ENCODE results near the gene WNT5B.
"Not testable (repeated sequence)": the region's sequence is repeated elsewhere in the genome, so short reads cannot be mapped to it uniquely, and the experiment has no call there.

The WNT5B gene

DNA sequence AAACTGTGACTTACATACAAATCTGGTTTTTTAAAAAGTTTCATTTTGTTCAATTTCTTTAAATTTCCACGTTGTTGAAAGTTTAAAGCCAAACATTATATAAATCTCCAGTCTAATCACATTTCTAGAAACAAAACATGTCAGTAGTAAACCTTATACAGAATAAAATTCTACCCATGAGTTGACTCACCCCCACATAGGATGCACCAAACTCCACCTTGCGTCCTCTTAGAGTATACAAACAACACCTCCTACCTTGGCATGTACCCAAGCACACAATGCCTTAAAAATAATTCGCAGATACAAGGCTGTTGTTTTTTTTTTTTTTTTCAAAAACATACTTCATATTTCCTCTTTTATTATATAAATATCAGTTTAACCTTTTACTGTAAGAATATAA lies 38.0 kb upstream of the WNT5B start:
- H3K36me3 ChIP-seq (ENCODE audit: control insufficient read depth, insufficient read depth, low read length): no peaks in the 10 kb centered on the region
- peaks cover 62% of the 10 kb centered on the region for H3K4me1 ChIP-seq (ENCODE audit: control insufficient read depth, insufficient read depth, low read length)
- H3K27me3 ChIP-seq (ENCODE audit: control insufficient read depth, insufficient read depth, low read length): peaks cover 50% of the 10 kb centered on the region
- H3K4me3 ChIP-seq (ENCODE audit: low read depth, low read length): peak overlapping the region; percentile 49
- no peaks in the 10 kb centered on the region for H3K9me3 ChIP-seq (ENCODE audit: control insufficient read depth, insufficient read depth, low read depth, low read length)
- H3K27ac ChIP-seq (ENCODE audit: low read depth, low read length): peak overlapping the region; percentile 27; the same call in 1 of the 2 replicates
- peak overlapping the region; percentile 42 for H3K9ac ChIP-seq (ENCODE audit: low read length)

DNA sequence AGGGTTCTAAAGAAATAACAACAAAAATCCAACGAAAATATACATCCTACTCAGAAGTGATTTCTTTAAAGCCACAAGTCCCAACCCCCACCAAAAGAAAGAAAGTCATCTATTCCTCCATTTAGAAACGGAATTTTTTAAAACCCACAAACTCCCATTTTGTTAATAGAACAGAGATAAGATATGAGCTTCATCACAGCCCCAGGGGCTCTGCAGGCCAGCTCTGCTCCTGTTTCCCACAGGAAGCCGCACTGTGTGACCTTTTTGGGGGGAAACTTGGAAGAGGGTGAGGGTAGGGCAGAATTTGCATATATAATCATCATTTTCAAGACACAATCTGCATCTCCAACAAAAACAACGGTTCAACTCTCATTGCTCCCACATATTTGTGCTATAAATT lies 37.5 kb upstream of the WNT5B start:
- H3K4me3 ChIP-seq (ENCODE audit: low read depth, low read length): peak overlapping the region; percentile 49; the same call in 1 of the 2 replicates
- H3K9ac ChIP-seq (ENCODE audit: low read length): no peak overlapping the region
- H3K9me3 ChIP-seq (ENCODE audit: control insufficient read depth, insufficient read depth, low read depth, low read length): no peaks in the 10 kb centered on the region
- H3K4me1 ChIP-seq (ENCODE audit: control insufficient read depth, insufficient read depth, low read length): peaks cover 62% of the 10 kb centered on the region
- H3K36me3 ChIP-seq (ENCODE audit: control insufficient read depth, insufficient read depth, low read length): no peaks in the 10 kb centered on the region
- peaks cover 49% of the 10 kb centered on the region for H3K27me3 ChIP-seq (ENCODE audit: control insufficient read depth, insufficient read depth, low read length)
- no peak overlapping the region for H3K27ac ChIP-seq (ENCODE audit: low read depth, low read length)

DNA sequence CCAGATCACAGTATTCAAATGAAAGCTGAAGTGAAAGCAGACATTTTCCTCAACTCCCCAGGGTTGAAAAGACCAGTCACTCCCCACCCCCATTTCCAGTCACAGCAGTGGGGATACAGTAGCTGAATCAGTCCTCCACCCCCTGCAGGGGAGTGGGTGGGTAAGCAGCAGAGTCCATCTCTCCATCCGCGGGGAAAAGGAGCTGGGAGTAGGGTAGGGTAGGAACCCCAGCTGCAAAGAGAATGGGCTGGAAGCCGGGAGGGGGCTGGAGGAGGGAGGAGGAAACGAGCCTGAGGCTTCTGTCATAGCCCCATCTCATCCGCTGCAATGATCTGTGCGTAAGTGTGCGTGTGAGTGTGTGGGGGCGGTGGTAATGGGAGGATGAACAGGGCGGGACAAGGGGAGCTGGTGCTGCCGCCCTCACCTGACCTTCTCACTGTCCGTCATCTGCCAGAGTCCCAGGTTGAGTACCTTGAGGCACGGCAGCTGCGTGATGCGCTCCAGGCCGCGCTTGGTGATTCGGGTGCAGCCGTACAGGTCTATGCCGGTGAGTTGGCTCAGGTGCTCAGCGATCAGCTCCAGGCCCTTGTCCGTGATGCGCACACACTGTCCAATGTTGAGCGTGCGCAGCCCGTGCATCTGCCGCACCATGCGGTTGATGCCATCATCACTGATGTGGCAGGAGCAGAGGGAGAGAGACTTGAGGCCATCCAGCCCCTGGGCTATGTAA lies 36.4 kb upstream of the WNT5B start:
- peaks cover 41% of the 10 kb centered on the region for H3K27me3 ChIP-seq (ENCODE audit: control insufficient read depth, insufficient read depth, low read length)
- H3K9ac ChIP-seq (ENCODE audit: low read length): peak overlapping the region; percentile 50
- H3K9me3 ChIP-seq (ENCODE audit: control insufficient read depth, insufficient read depth, low read depth, low read length): no peaks in the 10 kb centered on the region
- no peak overlapping the region for H3K27ac ChIP-seq (ENCODE audit: low read depth, low read length)
- peaks cover 57% of the 10 kb centered on the region for H3K4me1 ChIP-seq (ENCODE audit: control insufficient read depth, insufficient read depth, low read length)
- no peaks in the 10 kb centered on the region for H3K36me3 ChIP-seq (ENCODE audit: control insufficient read depth, insufficient read depth, low read length)
- peak overlapping the region; percentile 85 for H3K4me3 ChIP-seq (ENCODE audit: low read depth, low read length)

- H3K27ac ChIP-seq (ENCODE audit: low read depth, low read length): no peak overlapping the region
Observed at GRCh38 chr12:1593174-1594005, 35.6 kb upstream of the WNT5B start.

DNA sequence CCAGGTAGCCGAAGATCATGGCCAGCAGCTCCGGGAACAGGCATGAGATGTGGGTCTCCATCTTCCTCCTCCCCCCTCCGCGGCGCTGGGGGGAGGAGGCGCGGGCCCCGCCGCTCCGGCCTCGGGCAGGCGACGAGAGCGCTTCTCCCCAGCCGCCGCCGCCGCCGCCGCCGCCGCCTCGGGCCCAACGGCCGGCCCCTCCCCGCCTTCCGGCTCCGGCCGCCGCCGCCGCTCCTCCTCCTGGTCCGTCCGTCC lies 35.1 kb upstream of the WNT5B start:
- Histone ChIP-seq H3K4me1 (ENCODE audit: control insufficient read depth, insufficient read depth, low read length) (peaks cover 44% of the 10 kb centered on the region), H3K9me3 (ENCODE audit: control insufficient read depth, insufficient read depth, low read depth, low read length) (no peaks in the 10 kb centered on the region), H3K27ac (ENCODE audit: low read depth, low read length) (no peak overlapping the region), H3K4me3 (ENCODE audit: low read depth, low read length) (peak overlapping the region; percentile 85), H3K36me3 (ENCODE audit: control insufficient read depth, insufficient read depth, low read length) (no peaks in the 10 kb centered on the region), H3K9ac (ENCODE audit: low read length) (peak overlapping the region; percentile 50), H3K27me3 (ENCODE audit: control insufficient read depth, insufficient read depth, low read length) (peaks cover 41% of the 10 kb centered on the region)

More at GRCh38 chr12:1593174-1594005, 35.6 kb upstream of the WNT5B start:
- H3K9me3 ChIP-seq (ENCODE audit: control insufficient read depth, insufficient read depth, low read depth, low read length): no peaks in the 10 kb centered on the region
- peaks cover 49% of the 10 kb centered on the region for H3K4me1 ChIP-seq (ENCODE audit: control insufficient read depth, insufficient read depth, low read length)
- peak overlapping the region; percentile 50 for H3K9ac ChIP-seq (ENCODE audit: low read length)
- peaks cover 41% of the 10 kb centered on the region for H3K27me3 ChIP-seq (ENCODE audit: control insufficient read depth, insufficient read depth, low read length)
- no peaks in the 10 kb centered on the region for H3K36me3 ChIP-seq (ENCODE audit: control insufficient read depth, insufficient read depth, low read length)
- peak overlapping the region; percentile 85 for H3K4me3 ChIP-seq (ENCODE audit: low read depth, low read length)

DNA sequence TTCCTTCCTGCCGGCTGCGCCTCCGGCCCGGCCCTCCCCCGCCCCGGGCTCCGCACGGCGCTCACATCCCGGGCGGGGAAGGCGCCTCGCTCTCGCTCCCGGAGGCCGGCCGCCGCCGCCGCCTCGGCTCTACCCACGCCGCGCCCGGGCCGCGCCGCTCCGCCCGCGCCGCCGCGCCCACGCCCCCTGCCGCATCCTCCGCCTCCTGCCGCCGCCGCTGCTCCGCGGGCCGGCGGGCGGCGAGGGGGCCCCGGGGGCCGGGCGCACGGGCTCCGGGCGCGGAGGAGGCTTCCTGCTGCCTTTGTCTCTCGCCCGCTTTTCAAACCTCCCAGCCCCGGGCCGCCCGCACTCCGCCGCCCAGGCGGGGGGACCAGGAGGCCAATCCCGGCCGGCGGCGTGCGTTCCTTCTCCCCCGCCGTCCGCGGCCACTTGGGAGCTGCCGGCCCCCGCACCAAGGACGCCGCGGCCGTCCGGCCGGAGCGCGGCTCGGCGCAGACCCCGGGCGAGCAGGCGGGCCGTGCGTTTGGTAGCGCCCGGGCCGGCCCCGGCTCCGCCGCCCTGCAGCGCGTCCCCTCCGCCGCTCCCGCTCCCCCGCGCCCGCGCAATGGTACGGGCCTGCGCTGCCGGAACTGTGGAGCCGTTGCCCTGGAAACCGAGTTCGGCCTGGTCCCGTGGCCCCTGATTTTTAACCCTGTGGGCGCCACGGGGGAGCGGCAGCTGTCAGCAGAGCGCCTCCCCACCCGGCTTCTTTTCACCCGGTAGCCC lies 34.6 kb upstream of the WNT5B start, which contains the start of gene FBXL14:
FBXL14 (minus strand) TSS at position 321 of the 765 bp plus-strand sequence. CDS start 515 bp downstream, outside the sequence.
- peaks cover 40% of the 10 kb centered on the region for H3K27me3 ChIP-seq (ENCODE audit: control insufficient read depth, insufficient read depth, low read length)
- H3K9ac ChIP-seq (ENCODE audit: low read length): peak within 1 kb of the TSS; percentile 77
- H3K36me3 ChIP-seq (ENCODE audit: control insufficient read depth, insufficient read depth, low read length): no peaks in the 10 kb centered on the region
- no peaks in the 10 kb centered on the region for H3K9me3 ChIP-seq (ENCODE audit: control insufficient read depth, insufficient read depth, low read depth, low read length)
- H3K4me1 ChIP-seq (ENCODE audit: control insufficient read depth, insufficient read depth, low read length): peaks cover 43% of the 10 kb centered on the region
- H3K4me3 ChIP-seq (ENCODE audit: low read depth, low read length): peak within 1 kb of the TSS; percentile 85
- no peak within 1 kb of the TSS for H3K27ac ChIP-seq (ENCODE audit: low read depth, low read length)

GRCh38 chr12:1595026-1595561 lies 33.9 kb upstream of the WNT5B start:
- Histone ChIP-seq H3K27ac (ENCODE audit: low read depth, low read length) (no peak overlapping the region), H3K36me3 (ENCODE audit: control insufficient read depth, insufficient read depth, low read length) (no peaks in the 10 kb centered on the region), H3K9me3 (ENCODE audit: control insufficient read depth, insufficient read depth, low read depth, low read length) (no peaks in the 10 kb centered on the region), H3K27me3 (ENCODE audit: control insufficient read depth, insufficient read depth, low read length) (peaks cover 34% of the 10 kb centered on the region), H3K9ac (ENCODE audit: low read length) (no peak overlapping the region), H3K4me1 (ENCODE audit: control insufficient read depth, insufficient read depth, low read length) (peaks cover 36% of the 10 kb centered on the region), H3K4me3 (ENCODE audit: low read depth, low read length) (peak overlapping the region; percentile 85)

- Histone ChIP-seq H3K4me1 (ENCODE audit: control insufficient read depth, insufficient read depth, low read length) (peaks cover 30% of the 10 kb centered on the region), H3K4me3 (ENCODE audit: low read depth, low read length) (peak overlapping the region; percentile 85; the same call in 1 of the 2 replicates), H3K27me3 (ENCODE audit: control insufficient read depth, insufficient read depth, low read length) (peaks cover 34% of the 10 kb centered on the region), H3K27ac (ENCODE audit: low read depth, low read length) (no peak overlapping the region), H3K9ac (ENCODE audit: low read length) (no peak overlapping the region), H3K9me3 (ENCODE audit: control insufficient read depth, insufficient read depth, low read depth, low read length) (no peaks in the 10 kb centered on the region), H3K36me3 (ENCODE audit: control insufficient read depth, insufficient read depth, low read length) (no peaks in the 10 kb centered on the region)
Observed at GRCh38 chr12:1595690-1596347, 33.2 kb upstream of the WNT5B start.

- Histone ChIP-seq H3K9me3 (ENCODE audit: control insufficient read depth, insufficient read depth, low read depth, low read length) (no peaks in the 10 kb centered on the region), H3K9ac (ENCODE audit: low read length) (no peak overlapping the region), H3K4me1 (ENCODE audit: control insufficient read depth, insufficient read depth, low read length) (peaks cover 4% of the 10 kb centered on the region; the same call in 1 of the 2 replicates), H3K27ac (ENCODE audit: low read depth, low read length) (no peak overlapping the region), H3K4me3 (ENCODE audit: low read depth, low read length) (no peak overlapping the region), H3K27me3 (ENCODE audit: control insufficient read depth, insufficient read depth, low read length) (peaks cover 12% of the 10 kb centered on the region; the same call in 1 of the 2 replicates), H3K36me3 (ENCODE audit: control insufficient read depth, insufficient read depth, low read length) (no peaks in the 10 kb centered on the region)
Observed at GRCh38 chr12:1598757-1599156, 30.3 kb upstream of the WNT5B start.

DNA sequence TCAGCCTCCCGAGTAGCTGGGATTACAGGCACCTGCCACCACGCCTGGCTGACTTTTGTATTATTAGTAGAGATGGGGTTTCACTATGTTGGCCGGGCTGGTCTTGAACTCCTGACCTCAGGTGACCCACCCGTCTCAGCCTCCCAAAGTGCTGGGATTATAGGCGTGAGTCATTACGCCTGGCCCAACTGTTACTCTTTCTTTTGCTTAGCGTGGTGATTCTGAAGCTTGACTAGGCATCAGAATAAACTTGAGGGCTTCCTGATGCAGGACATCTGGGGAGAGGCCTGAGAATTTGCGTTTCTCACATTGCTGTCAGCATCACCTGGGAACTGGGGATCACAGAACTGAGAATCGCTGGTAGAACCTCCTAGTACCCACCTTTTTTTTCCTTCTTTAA lies 26.3 kb upstream of the WNT5B start:
- H3K4me3 ChIP-seq (ENCODE audit: low read depth, low read length); H3K27me3 ChIP-seq (ENCODE audit: control insufficient read depth, insufficient read depth, low read length); H3K9me3 ChIP-seq (ENCODE audit: control insufficient read depth, insufficient read depth, low read depth, low read length); H3K27ac ChIP-seq (ENCODE audit: low read depth, low read length); H3K36me3 ChIP-seq (ENCODE audit: control insufficient read depth, insufficient read depth, low read length); H3K9ac ChIP-seq (ENCODE audit: low read length): not testable (repeated sequence)
- peaks cover 11% of the 10 kb centered on the region for H3K4me1 ChIP-seq (ENCODE audit: control insufficient read depth, insufficient read depth, low read length)

Data from HUES6 (cell line).